ENCODE data around the gene BAHCC1.

Gene BAHCC1

GRCh38 chr17:81500047-81500446 lies 104.8 kb downstream of the BAHCC1 start:
- DNase-seq, result peak; percentile 88

- no peak for DNase-seq
Observed at GRCh38 chr17:81502471-81503017, 107.3 kb downstream of the BAHCC1 start.

- no peak for DNase-seq
Observed at GRCh38 chr17:81503619-81504018, 108.4 kb downstream of the BAHCC1 start.

DNA sequence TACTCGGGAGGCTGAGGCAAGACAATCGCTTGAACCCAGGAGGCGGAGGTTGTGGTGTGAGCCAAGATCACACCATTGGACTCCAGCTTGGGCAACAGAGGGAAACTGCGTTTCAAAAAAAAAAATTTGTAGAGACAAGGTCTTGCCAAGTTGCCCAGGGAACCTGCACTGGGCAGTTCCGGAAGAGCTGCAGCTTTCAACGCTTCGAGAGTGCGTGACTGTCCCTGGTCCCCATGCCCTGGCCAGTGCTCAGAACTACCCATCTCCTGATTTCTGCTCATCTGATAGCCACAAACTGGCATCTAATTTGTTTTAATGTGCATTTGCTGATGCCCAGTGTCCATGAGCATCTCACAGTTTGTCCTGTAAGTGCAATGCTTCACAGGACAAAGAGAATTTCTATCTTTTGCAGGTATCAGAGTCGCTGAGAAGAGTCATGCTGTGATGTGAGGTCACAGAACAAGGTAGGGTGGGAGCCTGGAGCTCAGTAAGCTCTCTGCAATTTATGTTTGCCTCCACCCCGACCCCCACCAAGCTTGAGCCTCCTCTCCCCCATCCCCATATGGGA lies 113.5 kb downstream of the BAHCC1 start:
- DNase-seq, result peak; percentile 83

- peak; percentile 71 for DNase-seq
Observed at GRCh38 chr17:81509207-81509971, 114.1 kb downstream of the BAHCC1 start.

- DNase-seq, result no peak
Observed at GRCh38 chr17:81509972-81510784, 114.9 kb downstream of the BAHCC1 start.

DNA sequence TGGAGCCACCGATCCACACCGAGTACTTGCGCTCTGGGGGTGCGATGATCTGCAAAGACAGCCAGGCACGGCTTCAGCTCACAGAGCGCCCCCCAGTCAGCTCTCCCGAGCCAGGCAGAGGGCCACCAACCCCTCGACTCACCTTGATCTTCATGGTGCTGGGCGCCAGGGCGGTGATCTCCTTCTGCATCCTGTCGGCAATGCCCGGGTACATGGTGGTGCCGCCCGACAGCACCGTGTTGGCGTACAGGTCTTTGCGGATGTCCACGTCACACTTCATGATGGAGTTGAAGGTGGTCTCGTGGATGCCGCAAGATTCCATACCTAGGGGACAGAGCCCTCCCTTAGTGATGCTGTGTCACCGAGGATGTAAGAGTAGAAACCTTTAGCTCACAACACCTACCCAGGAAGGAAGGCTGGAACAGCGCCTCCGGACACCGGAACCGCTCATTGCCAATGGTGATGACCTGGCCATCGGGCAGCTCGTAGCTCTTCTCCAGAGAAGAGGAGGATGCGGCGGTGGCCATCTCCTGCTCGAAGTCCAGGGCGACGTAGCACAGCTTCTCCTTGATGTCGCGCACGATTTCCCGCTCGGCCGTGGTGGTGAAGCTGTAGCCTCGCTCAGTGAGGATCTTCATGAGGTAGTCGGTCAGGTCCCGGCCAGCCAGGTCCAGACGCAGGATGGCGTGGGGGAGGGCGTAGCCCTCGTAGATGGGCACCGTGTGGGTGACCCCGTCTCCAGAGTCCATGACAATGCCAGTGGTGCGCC lies 115.7 kb downstream of the BAHCC1 start:
- DNase-seq, result peak; percentile 56

DNA sequence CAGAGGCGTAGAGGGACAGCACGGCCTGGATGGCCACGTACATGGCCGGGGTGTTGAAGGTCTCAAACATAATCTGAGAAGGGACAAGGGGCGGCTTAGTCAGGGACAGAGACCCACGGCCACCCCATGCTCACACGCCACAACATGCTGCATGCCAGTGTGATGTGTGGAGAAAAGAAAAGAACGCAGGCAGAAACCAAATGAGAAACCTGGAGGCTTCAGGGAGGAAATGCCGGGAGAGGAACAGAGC lies 116.2 kb downstream of the BAHCC1 start:
- DNase-seq, result no peak

- DNase-seq, result no peak
Observed at GRCh38 chr17:81511804-81512561, 116.7 kb downstream of the BAHCC1 start.

DNA sequence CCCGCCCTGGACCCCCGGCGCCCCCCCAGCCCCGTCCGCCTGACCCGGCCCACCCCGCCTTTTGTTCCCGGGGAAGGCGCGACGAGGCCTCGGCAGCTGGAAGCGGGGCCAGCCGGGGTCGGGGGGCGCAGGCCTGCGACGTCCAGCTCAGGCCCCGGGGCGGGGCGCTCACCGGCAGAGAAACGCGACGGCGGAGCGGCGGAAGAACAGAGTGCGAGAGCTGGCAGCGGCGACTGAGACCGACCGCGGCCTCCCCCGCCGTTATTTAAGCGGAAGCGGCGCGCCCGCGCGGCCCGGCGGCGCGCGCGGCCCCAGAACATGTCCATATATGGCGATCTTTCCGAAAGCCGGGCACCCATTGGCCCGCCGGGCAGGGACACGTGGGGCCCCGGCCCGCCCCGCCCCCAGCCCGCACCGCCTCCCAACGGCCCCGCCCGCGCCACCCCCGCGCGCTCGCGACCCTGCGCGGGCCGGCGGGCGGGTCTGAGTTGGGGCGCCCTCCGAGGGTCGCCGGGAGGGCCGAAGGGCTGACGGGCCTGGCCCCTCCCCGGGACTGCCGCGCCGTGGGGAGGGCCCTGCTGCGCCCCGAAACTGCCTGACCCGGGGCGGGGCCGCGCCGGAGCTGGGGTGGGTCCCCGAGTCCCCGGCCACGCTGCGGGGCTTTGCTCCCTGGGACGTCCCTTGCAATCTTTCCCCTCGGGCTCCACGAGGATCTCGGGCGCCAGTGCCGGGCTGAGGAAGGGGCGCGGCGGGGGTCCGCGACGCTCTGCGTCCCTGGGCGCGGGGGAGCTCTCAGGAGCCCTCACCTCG lies 117.5 kb downstream of the BAHCC1 start, which contains the start of gene ACTG1:
Gene ACTG1, minus strand, starts transcription at position 238 of the 810 bp plus-strand sequence. CDS start 445 bp downstream, outside the sequence.
- peak; percentile 96 for DNase-seq

DNA sequence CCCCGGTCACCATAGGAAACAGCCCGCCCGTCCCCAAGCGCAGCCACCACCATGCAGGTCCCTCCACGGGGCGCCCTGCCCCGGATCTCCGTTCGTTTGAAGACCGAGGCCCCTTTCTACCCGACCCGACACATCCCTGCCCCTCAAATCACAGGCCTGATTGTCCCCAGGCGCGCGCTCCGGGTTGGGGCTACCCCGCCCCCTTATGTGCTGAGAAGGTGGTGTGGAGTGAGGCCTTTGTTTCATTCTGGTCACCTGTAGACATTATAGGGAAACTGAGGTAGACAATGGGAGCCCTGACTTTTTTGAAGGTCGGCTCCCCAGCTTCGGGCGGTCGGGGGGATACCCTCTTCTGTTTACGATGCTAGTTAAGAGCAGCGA lies 118.1 kb downstream of the BAHCC1 start:
- peak; percentile 85 for DNase-seq

- DNase-seq, result peak; percentile 90
Observed at GRCh38 chr17:81513753-81514488, 118.7 kb downstream of the BAHCC1 start.

- no peak for DNase-seq
Observed at GRCh38 chr17:81514489-81514738, 119.2 kb downstream of the BAHCC1 start.

DNA sequence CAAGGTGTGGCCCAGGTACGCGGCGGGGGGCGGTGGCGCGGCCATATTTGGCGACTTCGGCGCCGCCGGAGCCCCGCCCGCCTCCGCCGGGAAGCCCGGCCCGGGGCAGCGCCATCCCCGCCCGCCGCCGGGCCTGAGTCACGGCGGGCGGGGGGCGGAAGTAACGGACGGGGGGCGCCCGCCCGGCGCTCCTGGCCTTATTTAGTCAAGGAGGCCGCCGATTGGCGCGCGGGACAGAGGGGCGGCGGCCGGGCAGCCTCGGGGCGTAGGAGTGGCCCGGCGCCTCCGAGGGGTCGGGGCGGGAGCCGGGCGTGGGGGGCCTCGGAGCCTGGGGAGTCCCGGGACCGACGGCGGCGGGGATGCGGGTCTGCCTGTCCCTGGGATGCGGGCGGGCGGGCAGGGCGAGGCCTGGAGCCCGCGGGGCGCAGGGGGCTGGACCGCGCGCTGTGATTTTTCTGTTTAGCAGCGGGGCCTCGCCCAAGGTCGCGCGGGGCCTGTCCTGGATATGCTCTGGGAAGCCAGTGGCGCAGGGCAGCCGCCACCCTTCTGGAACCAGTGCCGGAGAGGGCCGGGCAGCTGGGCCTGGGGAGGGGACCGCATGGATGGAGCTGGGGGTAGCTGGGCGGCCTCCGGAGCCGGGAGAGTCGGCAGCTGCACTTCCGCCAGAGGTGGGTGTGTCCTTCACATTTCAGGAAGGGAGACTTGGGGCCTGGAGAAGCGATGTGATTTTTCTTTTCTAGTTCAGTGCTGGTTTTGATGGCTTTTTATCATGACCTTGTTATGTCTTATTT lies 119.7 kb downstream of the BAHCC1 start:
- peak; percentile 93 for DNase-seq

GRCh38 chr17:81515530-81516041 lies 120.3 kb downstream of the BAHCC1 start:
- no peak for DNase-seq

All from islet precursor cell (in vitro differentiated cells).